ENCODE measurements around the gene KCNQ5.
"Not testable (repeated sequence)": the region's sequence is repeated elsewhere in the genome, so short reads cannot be mapped to it uniquely, and the experiment has no call there.

KCNQ5 gene

DNA sequence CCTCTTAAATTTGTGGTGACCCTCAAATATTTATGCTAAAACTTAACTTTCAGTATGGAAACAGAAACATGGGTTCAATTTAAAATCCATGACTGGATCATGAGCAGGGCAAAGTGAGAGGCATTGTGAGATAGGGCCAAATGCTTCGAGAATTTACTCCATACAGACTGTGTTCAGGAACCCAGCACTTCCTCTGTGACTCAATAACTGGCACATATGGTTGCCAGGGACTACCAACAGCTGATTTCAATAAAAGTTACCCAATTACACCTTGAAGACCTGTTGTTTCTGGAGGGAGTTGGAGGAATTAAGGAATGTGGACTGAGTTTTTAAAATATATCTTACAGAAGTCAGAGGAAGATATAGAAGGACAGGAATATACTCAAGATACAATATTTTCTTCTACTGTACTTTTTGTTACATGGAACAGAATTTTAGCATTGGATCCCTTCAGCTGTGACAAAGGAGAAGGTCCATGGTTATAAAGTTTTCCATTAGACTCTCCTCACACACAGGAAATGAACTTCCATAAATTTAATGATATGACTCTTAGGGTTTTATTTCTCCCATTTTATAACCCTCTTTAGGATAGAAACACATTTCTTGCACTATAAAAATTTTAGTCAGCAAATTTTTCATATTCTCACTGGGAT is 344.9 kb downstream of the KCNQ5 start:
- DNase-seq, result no peak

DNA sequence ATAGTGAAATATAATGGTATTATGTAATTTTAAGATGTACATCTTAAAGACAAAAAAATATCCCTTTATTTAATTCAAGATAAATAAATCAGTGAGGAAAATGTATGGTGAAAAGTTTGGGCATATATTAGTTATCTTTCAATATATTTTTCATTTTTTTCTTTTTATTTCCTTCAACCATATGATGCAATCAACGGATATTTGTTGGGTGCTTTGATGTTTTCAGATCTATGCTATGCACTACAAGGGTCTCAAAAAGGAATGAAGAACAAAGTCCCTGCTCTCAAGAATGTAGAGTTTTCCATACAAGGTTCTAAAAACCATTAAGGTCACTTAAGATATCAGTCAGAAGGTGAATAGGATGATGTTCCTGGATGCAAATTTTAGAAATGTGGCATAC is 345.5 kb downstream of the KCNQ5 start:
- no peak for DNase-seq

GRCh38 chr6:72968704-72969103 is 346.8 kb downstream of the KCNQ5 start:
- no peak for DNase-seq

DNA sequence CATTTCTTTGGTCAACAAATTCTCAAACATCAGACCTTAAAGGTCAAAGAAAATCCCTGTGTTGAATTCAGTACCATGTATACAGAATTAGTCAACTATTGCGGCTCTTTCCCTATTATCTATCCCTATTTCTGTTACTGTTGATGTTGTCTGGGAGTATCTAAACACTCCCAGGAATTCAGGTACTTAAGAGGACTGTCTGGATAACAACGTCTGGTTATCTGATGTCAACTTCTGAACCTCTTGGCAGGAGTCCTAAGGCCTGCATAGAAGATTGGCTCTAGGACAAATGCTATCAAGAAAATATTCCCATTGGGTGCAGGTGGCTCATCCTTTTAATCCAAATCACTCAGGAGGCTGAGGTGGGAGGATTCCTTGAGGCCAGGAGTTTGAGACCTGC is 347.8 kb downstream of the KCNQ5 start:
- no peak for DNase-seq

DNA sequence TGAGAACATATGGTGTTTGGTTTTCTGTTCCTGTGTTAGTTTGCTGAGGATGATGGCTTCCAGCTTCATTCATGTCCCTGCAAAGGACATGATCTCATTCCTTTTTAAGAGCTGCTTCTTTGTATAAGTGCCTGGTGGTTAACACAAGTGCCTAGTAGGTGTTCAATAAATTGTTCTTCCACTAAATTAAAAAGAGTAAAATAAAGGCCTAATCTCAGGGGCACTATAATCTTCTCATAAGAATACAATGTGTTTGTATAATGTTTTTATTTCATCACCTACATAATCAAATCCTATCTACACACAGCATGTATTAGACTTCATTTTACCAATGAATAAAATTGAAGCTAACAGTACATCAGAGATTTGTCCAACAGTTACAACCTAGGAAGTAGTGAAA is 350.7 kb downstream of the KCNQ5 start:
- no peak for DNase-seq

GRCh38 chr6:72974276-72974675 is 352.4 kb downstream of the KCNQ5 start:
- DNase-seq, result no peak

DNA sequence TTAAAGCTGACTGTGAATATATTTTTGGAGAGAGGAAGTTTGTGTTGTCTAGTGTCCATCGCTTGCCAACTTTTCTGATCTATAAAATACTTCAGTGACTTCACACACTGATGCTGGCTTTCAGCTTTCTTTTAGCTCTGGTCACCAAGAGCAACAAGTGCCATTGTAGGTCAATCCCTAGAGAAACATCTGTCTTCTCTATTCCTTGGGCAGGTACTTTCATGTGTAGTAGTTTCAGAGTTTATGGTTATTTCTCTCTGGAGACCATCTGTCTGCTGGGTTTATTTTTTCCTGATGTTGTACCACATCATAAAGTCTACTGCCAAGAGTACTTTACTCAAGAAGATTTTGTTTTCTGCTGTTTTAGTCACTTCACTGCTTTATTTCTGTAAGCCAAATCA is 353.5 kb downstream of the KCNQ5 start:
- DNase-seq, result no peak

- no peak for DNase-seq
Observed at GRCh38 chr6:72976484-72976883, 354.6 kb downstream of the KCNQ5 start.

DNA sequence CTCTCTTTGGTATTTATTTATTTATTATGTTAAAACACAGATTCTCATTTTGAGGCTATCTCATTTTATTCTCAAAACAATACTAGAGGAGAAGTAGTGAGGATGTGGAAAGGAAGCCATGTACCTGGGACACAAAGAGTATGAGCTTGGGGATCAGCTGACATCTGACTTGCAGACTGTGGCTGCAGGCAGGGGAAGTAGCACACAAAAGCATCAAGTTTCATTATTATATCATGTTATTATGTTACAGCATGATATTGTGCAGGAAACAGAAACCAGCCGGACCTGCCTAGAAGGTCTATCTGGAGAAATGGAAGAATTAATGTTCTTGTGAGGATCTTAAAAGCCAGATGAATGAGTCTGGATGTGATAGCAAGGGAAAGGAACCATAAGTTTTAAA is 355.2 kb downstream of the KCNQ5 start:
- DNase-seq, result no peak

GRCh38 chr6:72978808-72979207 is 356.9 kb downstream of the KCNQ5 start:
- not testable (repeated sequence) for DNase-seq

- DNase-seq, result not testable (repeated sequence)
Observed at GRCh38 chr6:72984189-72984831, 362.4 kb downstream of the KCNQ5 start.

DNA sequence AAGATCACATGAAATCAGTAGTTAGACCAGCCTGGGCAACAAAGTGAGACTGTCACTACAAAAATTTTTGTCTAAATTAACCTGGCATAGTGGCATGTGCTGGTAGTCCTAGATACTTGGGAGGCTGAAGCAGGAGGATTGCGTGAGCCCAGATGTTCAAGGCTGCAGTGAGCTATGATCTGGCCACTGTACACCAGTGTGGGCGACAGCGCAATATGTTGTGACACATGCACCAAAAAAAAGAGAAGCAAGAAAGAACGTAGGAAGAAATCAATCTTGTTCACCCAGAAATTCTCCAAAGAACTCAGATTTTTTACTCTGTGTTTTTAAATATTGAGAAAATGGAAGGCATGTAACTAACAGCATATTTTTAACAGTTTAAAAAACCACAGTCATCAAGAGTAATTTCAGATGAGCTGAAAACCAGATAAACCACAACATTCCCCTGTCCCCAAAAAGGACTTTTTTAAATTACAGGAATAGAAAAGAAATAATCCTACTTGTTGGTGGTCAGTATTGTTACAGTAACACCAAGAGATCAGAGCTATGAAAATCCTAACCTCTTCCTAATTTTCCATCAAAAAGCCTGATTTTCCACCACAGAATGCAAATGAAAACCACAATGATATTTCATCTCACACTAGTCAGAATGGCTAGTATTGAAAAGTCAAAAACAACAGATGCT is 363.3 kb downstream of the KCNQ5 start:
- no peak for DNase-seq

- no peak for DNase-seq
Observed at GRCh38 chr6:72987301-72987700, 365.4 kb downstream of the KCNQ5 start.

GRCh38 chr6:72999995-73000394 is 378.1 kb downstream of the KCNQ5 start:
- DNase-seq, result no peak

DNA sequence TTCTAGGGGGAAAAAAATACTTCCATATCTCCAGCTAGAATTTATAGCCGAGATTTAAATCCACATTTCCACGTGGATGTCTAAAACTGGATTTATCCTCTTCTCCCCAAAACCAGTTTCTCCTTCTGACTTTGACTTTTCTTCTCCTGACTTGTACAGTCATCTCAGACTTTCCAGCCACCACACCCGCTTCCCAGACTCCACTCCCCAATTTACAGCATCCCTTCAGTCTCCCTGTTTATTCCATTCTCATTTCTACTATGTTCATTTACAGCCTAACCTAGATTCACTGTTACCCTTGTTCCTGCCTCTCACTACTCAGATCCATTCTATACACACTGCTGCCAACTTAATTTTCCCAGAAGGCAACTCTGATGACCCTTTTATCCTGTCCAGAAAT is 378.6 kb downstream of the KCNQ5 start:
- no peak for DNase-seq

- no peak for DNase-seq
Observed at GRCh38 chr6:73002588-73002987, 380.7 kb downstream of the KCNQ5 start.

- DNase-seq, result no peak
Observed at GRCh38 chr6:73003302-73003701, 381.4 kb downstream of the KCNQ5 start.

DNA sequence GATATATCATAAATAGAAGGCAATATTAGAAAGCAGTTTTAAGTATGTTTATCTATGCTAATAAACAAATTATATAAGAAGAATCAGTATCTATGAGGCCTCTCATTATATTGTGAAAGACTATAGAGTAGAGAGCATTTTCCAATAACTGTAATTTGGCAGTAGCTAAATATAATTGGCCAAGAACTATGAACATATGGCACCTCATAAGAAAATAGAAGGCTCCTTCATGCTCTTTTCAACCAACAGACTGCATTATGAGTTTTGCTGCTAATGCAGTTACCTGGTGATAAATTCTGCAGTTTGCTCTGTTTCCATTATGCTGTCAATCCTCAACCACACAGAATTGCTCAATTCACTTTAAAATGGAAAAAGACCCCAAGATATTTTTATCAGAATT is 382.4 kb downstream of the KCNQ5 start:
- no peak for DNase-seq

GRCh38 chr6:73004861-73005260 is 383.0 kb downstream of the KCNQ5 start:
- no peak for DNase-seq

DNA sequence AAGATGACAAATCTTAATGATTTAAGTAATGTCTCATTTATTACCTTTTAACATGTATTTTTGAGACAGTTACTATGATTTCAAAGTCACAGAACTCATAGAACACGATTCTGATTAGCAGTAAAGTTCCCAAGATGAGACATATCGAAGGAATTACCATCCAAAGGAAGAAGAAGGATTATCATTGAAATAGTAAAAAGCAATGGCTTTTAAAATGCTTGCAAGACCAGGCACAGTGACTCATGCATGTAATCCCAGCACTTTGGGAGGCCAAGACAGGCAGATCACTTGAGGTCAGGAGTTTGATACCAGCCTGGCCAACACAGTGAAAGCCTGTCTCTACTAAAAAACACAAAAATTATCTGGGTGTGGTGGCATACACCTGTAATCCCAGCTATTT is 384.3 kb downstream of the KCNQ5 start:
- no peak for DNase-seq

DNA sequence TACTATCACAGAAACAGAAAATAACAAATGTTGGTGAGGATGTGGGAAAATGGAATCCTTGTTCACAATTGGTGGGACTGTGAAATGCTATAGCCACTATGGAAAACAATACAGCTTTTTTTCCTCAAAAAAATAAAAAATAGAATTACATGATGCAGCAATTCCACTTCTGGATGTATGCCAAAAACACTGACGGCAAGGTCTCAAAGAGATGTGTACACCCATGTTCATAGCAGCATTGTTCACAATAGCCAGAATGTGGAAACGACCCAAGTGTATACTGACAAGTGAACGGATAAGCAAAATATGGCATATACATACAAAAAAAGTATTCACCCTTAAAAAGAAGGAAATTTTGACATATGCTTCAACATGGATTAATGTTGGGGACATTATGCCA is 390.1 kb downstream of the KCNQ5 start:
- no peak for DNase-seq

DNA sequence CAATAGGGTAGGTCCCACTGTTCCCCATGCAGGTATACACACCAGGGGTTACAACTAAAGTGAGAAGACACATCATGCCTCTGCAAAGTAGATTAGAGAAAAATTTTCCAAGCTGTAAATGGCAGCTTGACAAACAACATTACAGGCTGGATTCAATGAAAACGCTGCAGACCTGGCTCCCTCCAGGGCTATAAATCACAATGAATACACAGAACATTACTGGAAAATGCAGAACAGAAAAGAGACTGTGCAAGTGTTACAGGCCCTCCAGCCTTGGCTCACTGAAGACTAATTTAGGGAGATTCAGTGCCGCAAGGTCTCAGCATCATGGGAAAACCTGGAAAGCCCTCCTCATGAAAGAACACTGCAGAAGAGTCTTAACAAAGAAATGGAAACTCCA is 395.6 kb downstream of the KCNQ5 start:
- DNase-seq, result no peak

GRCh38 chr6:73024598-73024997 is 402.7 kb downstream of the KCNQ5 start:
- DNase-seq, result no peak

DNA sequence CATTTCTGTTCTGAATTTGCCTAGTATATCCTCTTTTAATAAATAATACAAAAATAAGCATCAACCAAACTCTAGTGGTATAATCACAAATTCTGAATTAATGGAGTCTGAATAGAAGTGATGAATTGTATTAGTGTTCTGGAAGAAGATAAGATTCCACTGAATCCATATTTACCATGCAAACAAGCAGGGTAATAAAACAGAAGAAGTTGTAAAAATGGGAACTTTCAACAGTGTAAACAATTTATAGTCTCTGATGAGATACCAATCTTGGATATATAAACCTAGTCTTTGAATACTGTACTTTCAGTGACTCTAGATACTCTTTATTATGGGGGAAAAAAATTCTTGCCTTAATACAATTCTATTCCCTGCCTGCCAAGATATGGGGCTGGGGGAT is 405.8 kb downstream of the KCNQ5 start:
- no peak for DNase-seq
